NT2/D1 (cell line): Measurements from ENCODE around the gene FMNL2.

Experiments used
- DNase-seq: peaks from one replicate; pipeline ENCODE4 v3.0.0-alpha.2; 2011; ENCODE audit warnings: low read depth, low spot score
- H3K27me3 ChIP-seq: 2 replicates; pipeline ENCODE4 v1.6.0; 2011; ENCODE audit warnings: mild to moderate bottlenecking; ENCODE audit not compliant: insufficient read length, insufficient read depth
- H3K36me3 ChIP-seq: 2 replicates; pipeline ENCODE4 v1.6.1; 2011; ENCODE audit warnings: mild to moderate bottlenecking, low read length, mixed read lengths; ENCODE audit not compliant: insufficient read depth, insufficient read length
- H3K4me1 ChIP-seq: 2 replicates; pipeline ENCODE4 v1.5.1; 2011; ENCODE audit not compliant: insufficient read depth, insufficient read length
- H3K4me3 ChIP-seq: 2 replicates; pipeline ENCODE4 v1.5.1; 2011; ENCODE audit warnings: low read depth; ENCODE audit not compliant: insufficient read length
- H3K9ac ChIP-seq: 2 replicates; pipeline ENCODE4 v1.6.0; 2011; ENCODE audit warnings: low read depth; ENCODE audit not compliant: insufficient read length
- H3K9me3 ChIP-seq: 2 replicates; pipeline ENCODE4 v1.5.1; 2011; ENCODE audit warnings: mild to moderate bottlenecking, low read length; ENCODE audit not compliant: insufficient read depth
- SUZ12 ChIP-seq: IDR thresholded peaks from 2 replicates; pipeline ENCODE4 v1.6.1; 2011; ENCODE audit not compliant: insufficient read length, insufficient read depth; ENCODE audit errors: extremely low read depth
- YY1 ChIP-seq: IDR thresholded peaks from 2 replicates; pipeline ENCODE4 v1.6.1; 2011; ENCODE audit not compliant: insufficient read length, insufficient read depth
- ZNF274 ChIP-seq: IDR thresholded peaks from 2 replicates; pipeline ENCODE4 v1.6.1; 2011; ENCODE audit warnings: mild to moderate bottlenecking, low read depth, low read length

The FMNL2 gene

DNA sequence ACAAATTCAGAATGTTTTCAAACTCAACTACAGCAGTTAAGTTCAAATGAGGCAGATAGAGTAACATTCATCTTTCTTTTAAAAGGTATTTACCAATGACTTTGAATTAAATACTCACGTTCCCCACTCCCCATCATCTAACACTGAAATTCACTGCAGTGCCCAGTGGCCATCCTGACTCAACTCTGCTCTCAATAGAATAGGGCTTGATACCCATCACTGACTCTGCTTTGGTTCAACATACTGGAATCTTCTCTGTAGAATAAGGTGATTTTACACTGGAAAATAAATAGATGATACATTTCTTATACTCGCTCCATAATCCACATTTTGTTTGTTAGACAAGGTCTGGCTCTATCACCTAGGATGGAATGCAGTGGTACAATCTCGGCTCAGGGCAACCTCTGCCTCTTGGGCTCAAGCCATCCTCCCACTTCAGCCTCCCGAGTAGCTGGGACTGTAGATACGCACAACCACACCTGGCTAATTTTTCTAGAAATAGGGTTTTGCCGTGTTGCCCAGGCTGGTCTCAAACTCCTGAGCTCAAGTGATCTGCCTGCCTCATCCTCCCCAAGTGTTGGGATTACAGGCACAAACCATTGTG, 315.9 kb downstream of the FMNL2 start:
- Histone ChIP-seq H3K27me3 (no peaks in the 10 kb centered on the region), H3K9me3 (no peaks in the 10 kb centered on the region), H3K4me3 (no peak overlapping the region), H3K36me3 (peaks cover 74% of the 10 kb centered on the region), H3K9ac (no peak overlapping the region), H3K4me1 (no peaks in the 10 kb centered on the region)
- no peak for TF ChIP-seq YY1
- no peak for TF ChIP-seq SUZ12
- TF ChIP-seq ZNF274, result no peak
- DNase-seq, result no peak

DNA sequence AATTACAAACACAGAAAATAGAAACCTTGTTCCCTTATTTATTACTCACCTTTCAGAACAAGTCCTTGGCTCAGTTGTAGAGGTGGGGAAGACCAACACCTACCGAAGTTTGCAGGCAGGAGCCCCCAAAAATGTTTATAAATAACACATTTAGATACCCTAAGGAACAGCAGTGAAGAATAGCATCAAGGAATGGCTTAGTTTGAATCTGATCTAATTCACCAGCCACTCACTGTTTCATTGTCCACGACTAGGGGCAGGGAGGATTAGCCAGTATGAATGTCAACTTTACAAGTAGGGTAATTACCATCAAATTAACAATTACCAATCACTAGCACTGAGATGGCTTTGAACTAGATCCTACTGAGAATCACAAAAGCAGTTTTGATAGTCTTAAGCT, 316.9 kb downstream of the FMNL2 start:
- TF ChIP-seq ZNF274, result no peak
- no peak for TF ChIP-seq SUZ12
- TF ChIP-seq YY1, result no peak
- no peaks in the 10 kb centered on the region for H3K9me3 ChIP-seq
- no peak overlapping the region for H3K9ac ChIP-seq
- H3K27me3 ChIP-seq, result no peaks in the 10 kb centered on the region
- H3K4me1 ChIP-seq, result no peaks in the 10 kb centered on the region
- no peak overlapping the region for H3K4me3 ChIP-seq
- H3K36me3 ChIP-seq, result peaks cover 80% of the 10 kb centered on the region
- no peak for DNase-seq

DNA sequence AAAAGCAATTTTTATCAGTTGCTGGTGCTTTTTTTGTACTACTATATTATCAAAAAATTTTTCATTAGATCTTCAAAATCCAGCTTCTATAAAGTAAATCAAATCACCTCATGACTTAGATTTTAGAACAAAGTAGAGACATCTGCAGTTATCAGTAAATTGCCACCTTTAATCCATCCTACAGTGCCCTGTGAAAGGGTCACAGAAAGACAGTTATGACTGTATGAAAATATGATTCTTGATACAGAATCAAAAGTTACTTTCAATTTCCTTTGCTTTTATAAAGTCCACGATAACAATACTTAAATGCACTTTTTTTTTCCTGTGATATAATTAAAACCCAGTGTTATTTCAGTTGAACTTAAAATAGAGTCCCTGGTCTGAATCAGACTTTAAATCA, 320.9 kb downstream of the FMNL2 start:
- H3K9me3 ChIP-seq, result no peaks in the 10 kb centered on the region
- H3K4me1 ChIP-seq, result no peaks in the 10 kb centered on the region
- peaks cover 91% of the 10 kb centered on the region for H3K36me3 ChIP-seq
- H3K9ac ChIP-seq, result no peak overlapping the region
- H3K27me3 ChIP-seq, result no peaks in the 10 kb centered on the region
- DNase-seq, result no peak
- TF ChIP-seq YY1 (no peak), ZNF274 (no peak), SUZ12 (no peak)
- H3K4me3 ChIP-seq, result no peak overlapping the region

DNA sequence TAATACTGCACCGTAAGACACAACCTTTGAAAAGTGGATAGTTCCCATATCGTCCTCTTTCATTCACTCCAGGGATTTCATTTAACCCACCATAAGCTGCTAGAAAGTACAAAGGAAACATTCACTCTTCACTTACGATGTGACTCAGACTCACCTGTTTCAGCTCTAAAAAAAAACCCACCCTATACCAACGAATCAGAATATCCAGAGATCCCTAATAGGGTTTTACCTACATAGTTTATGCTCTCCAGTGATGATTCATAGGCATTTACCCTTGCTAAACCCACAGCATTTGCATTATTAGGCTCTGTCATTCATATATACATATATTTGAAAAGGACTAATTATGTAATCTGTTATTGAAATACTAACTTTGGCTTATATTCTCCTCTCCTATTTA, 322.1 kb downstream of the FMNL2 start:
- DNase-seq, result no peak
- TF ChIP-seq YY1, result no peak
- TF ChIP-seq SUZ12, result no peak
- TF ChIP-seq ZNF274, result no peak
- Histone ChIP-seq H3K9ac (no peak overlapping the region), H3K9me3 (no peaks in the 10 kb centered on the region), H3K4me3 (no peak overlapping the region), H3K27me3 (no peaks in the 10 kb centered on the region), H3K4me1 (no peaks in the 10 kb centered on the region), H3K36me3 (peaks cover 92% of the 10 kb centered on the region)

DNA sequence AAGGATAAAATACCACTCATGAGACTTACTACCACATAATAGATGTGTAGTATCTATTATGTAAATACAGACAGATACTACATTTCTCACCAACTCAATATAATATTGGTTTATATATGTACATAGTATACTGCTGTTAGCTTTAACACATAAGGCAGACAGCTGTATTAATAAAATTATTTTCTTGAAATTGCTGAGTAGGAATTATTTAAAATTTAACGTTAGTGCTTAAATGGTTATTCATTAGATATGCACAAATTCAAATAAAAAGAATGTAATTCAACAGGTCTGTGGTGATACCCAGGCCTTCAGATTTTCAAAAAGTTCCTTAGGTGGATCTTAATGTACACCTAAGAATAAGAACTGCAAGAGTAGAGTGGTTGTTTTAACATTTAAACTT, 323.2 kb downstream of the FMNL2 start:
- Histone ChIP-seq H3K9me3 (no peaks in the 10 kb centered on the region), H3K9ac (no peak overlapping the region), H3K4me3 (no peak overlapping the region), H3K4me1 (no peaks in the 10 kb centered on the region), H3K36me3 (peaks cover 93% of the 10 kb centered on the region), H3K27me3 (no peaks in the 10 kb centered on the region)
- TF ChIP-seq YY1, result no peak
- no peak for TF ChIP-seq ZNF274
- TF ChIP-seq SUZ12, result no peak
- no peak for DNase-seq

DNA sequence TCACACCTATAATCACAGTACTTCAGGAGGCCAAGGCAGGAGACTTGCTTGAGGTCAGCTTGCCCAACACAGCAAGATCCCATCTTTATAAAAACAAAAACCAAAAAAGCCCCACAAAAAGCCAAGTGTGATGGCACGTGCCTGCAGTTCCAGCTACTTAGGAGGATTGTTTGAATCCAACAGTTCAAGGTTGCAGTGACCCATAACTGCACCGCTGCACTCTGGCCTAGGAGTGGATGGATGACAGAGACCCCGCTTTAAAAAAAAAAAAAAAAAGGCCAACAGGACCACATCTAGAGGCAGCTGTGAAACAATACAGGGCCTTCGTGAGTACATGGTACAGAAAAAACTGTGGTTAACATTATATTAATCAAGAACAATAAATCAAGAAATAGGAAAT, 326.1 kb downstream of the FMNL2 start:
- no peaks in the 10 kb centered on the region for H3K4me1 ChIP-seq
- no peaks in the 10 kb centered on the region for H3K27me3 ChIP-seq
- no peaks in the 10 kb centered on the region for H3K9me3 ChIP-seq
- H3K9ac ChIP-seq, result no peak overlapping the region
- TF ChIP-seq ZNF274 (no peak), SUZ12 (no peak), YY1 (no peak)
- H3K36me3 ChIP-seq, result peaks cover 95% of the 10 kb centered on the region
- DNase-seq, result no peak
- H3K4me3 ChIP-seq, result no peak overlapping the region

DNA sequence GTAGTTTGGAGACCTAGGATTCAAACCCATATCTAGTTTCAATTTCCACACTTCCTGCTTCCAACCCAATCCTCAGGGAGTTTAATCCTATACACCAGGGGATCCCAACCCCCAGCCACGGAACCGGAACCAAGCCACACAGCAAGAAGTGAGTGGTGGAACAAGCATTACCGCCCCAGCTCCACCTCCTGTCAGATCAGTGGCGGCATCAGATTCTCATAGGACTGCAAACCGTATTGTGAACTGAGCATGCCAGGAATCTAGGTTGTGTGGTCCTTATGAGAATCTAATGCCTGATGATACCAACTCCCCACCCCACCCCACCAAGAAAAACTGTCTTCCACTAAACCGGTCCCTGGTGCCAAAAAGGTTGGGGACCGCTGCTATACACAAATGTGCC, 329.8 kb downstream of the FMNL2 start:
- no peak for DNase-seq
- no peaks in the 10 kb centered on the region for H3K4me1 ChIP-seq
- H3K27me3 ChIP-seq, result no peaks in the 10 kb centered on the region
- peaks cover 92% of the 10 kb centered on the region for H3K36me3 ChIP-seq
- H3K9me3 ChIP-seq, result no peaks in the 10 kb centered on the region
- no peak overlapping the region for H3K9ac ChIP-seq
- TF ChIP-seq YY1 (no peak), ZNF274 (no peak), SUZ12 (no peak)
- no peak overlapping the region for H3K4me3 ChIP-seq

DNA sequence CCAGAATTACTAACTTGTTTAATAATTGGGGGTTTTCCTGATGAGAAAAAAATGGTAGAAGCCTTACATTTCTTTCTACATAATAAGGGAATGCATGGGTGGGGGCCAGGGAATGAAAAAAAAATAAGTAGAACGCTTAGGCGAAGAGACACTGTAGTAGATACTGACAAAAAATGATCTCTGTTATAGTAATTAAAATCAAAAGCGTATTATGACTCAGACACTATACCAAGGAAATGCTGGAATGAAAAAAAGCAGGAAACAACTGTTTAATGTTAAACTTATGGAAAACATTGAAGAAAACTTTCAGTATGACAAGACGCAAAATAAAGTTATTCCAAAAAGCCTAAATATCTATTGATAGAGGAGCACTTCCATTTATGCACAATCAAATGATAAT, 339.4 kb downstream of the FMNL2 start:
- no peak overlapping the region for H3K9ac ChIP-seq
- no peak for DNase-seq
- H3K27me3 ChIP-seq, result no peaks in the 10 kb centered on the region
- H3K36me3 ChIP-seq, result peaks cover 95% of the 10 kb centered on the region
- no peaks in the 10 kb centered on the region for H3K4me1 ChIP-seq
- TF ChIP-seq ZNF274, result no peak
- TF ChIP-seq YY1, result no peak
- TF ChIP-seq SUZ12, result no peak
- no peaks in the 10 kb centered on the region for H3K9me3 ChIP-seq
- H3K4me3 ChIP-seq, result no peak overlapping the region
